Neural progenitor cell (in vitro differentiated cells): Measurements from ENCODE around the gene TBCD. TPM values are rescaled to one million over a fixed set of nuclear protein-coding genes. Genes with fewer than 3 reads are reported as not detected.
"Not testable (repeated sequence)": the region's sequence is repeated elsewhere in the genome, so short reads cannot be mapped to it uniquely, and the experiment has no call there.

Source experiments
- DNase-seq: peaks from one replicate; pipeline ENCODE4 v3.0.0-alpha.2; 2016; ENCODE audit warnings: low spot score
- H2AFZ ChIP-seq: fragments of 200-600 bp; sonication (generic); replicated peaks from 2 replicates; pipeline ENCODE4 v1.6.1; 2016; ENCODE audit warnings: antibody characterized with exemption
- H3F3A ChIP-seq: fragments of 200-600 bp; sonication (generic); 2 replicates; pipeline ENCODE4 v1.6.1; 2016; ENCODE audit warnings: antibody characterized with exemption, low read depth
- H3K27ac ChIP-seq: fragments of 200-600 bp; sonication (generic); 2 replicates; pipeline ENCODE4 v1.5.1; 2016; ENCODE audit warnings: mild to moderate bottlenecking
- H3K27me3 ChIP-seq: fragments of 200-600 bp; sonication (generic); 2 replicates; pipeline ENCODE4 v1.6.1; 2016; ENCODE audit warnings: mild to moderate bottlenecking, moderate library complexity
- H3K36me3 ChIP-seq: fragments of 200-600 bp; sonication (generic); 2 replicates; pipeline ENCODE4 v1.5.1; 2016
- H3K4me1 ChIP-seq: fragments of 200-600 bp; sonication (generic); 2 replicates; pipeline ENCODE4 v1.6.1; 2016; ENCODE audit warnings: mixed run types
- H3K4me2 ChIP-seq: fragments of 200-600 bp; sonication (generic); 2 replicates; pipeline ENCODE4 v1.6.1; 2016
- H3K4me3 ChIP-seq: fragments of 200-600 bp; sonication (generic); 2 replicates; pipeline ENCODE4 v1.5.1; 2016
- H3K79me2 ChIP-seq: fragments of 200-600 bp; sonication (generic); 2 replicates; pipeline ENCODE4 v1.6.1; 2016; ENCODE audit warnings: low read depth
- H3K9ac ChIP-seq: fragments of 200-600 bp; sonication (generic); 2 replicates; pipeline ENCODE4 v1.6.1; 2016
- H3K9me3 ChIP-seq: fragments of 200-600 bp; sonication (generic); 2 replicates; pipeline ENCODE4 v1.5.1; 2016; ENCODE audit warnings: low read depth
- H4K20me1 ChIP-seq: fragments of 200-600 bp; sonication (generic); 2 replicates; pipeline ENCODE4 v1.6.1; 2016; ENCODE audit warnings: low read depth
- H3K27ac Mint-ChIP-seq: 3 replicates; pipeline ENCODE4 v1.8.0; 2021; ENCODE audit warnings: mixed read lengths
- H3K27me3 Mint-ChIP-seq: 2 replicates; pipeline ENCODE4 v1.8.0; 2022; ENCODE audit warnings: low read depth, mild to moderate bottlenecking, inconsistent platforms, moderate library complexity, mixed read lengths; ENCODE audit not compliant: insufficient read depth
- H3K36me3 Mint-ChIP-seq: 3 replicates; pipeline ENCODE4 v1.8.0; 2021; ENCODE audit warnings: mixed read lengths
- H3K4me1 Mint-ChIP-seq: 3 replicates; pipeline ENCODE4 v1.8.0; 2021; ENCODE audit warnings: mixed read lengths
- H3K4me3 Mint-ChIP-seq: 3 replicates; pipeline ENCODE4 v1.8.0; 2021; ENCODE audit warnings: mild to moderate bottlenecking, moderate library complexity, mixed read lengths
- H3K9me3 Mint-ChIP-seq: 3 replicates; pipeline ENCODE4 v1.8.0; 2020; ENCODE audit warnings: mixed read lengths
- CTCF ChIP-seq: fragments of 200-600 bp; sonication (generic); IDR thresholded peaks from 2 replicates; pipeline ENCODE4 v1.5.1; 2017; ENCODE audit warnings: antibody characterized with exemption, mild to moderate bottlenecking
- EZH2 ChIP-seq: fragments of 200-600 bp; sonication (generic); IDR thresholded peaks from 2 replicates; pipeline ENCODE4 v1.6.1; 2017; ENCODE audit warnings: antibody characterized with exemption, mild to moderate bottlenecking, moderate library complexity
- EZH2phosphoT487 ChIP-seq: fragments of 200-600 bp; sonication (generic); IDR thresholded peaks from 2 replicates; pipeline ENCODE4 v1.6.1; 2017; ENCODE audit warnings: antibody characterized with exemption
- total RNA-seq: library from RNA; depleted of rRNA; stranded (reverse); fragments of >200 nt; gene quantifications from 2 replicates; pipeline ENCODE4 v1.2.3, GENCODE V29; 2015; ENCODE audit warnings: low replicate concordance

The TBCD gene
- total RNA-seq, 1 donor from 2014 or later: 76.4 TPM

GRCh38 chr17:82775001-82775823, 23.3 kb downstream of the TBCD start:
- Histone ChIP-seq H3K4me1 (no peaks in the 10 kb centered on the region), H3K27ac (no peak overlapping the region), H3F3A (no peaks in the 10 kb centered on the region), H4K20me1 (peaks cover 5% of the 10 kb centered on the region), H2AFZ (no peak overlapping the region), H3K27me3 (no peaks in the 10 kb centered on the region), H3K9ac (no peak overlapping the region), H3K79me2 (no peaks in the 10 kb centered on the region), H3K4me2 (no peak overlapping the region), H3K36me3 (no peaks in the 10 kb centered on the region), H3K4me3 (no peak overlapping the region), H3K9me3 (no peaks in the 10 kb centered on the region)
- peak; percentile 74 for DNase-seq
- TF ChIP-seq CTCF (peak; percentile 87), EZH2 (no peak)
- H3K4me3 Mint-ChIP-seq: no peak overlapping the region
- H3K36me3 Mint-ChIP-seq: peaks cover 32% of the 10 kb centered on the region
- H3K9me3 Mint-ChIP-seq: no peaks in the 10 kb centered on the region
- H3K27me3 Mint-ChIP-seq: peaks cover 4% of the 10 kb centered on the region
- H3K27ac Mint-ChIP-seq: no peak overlapping the region
- no peaks in the 10 kb centered on the region for H3K4me1 Mint-ChIP-seq

- no peaks in the 10 kb centered on the region for H3K27me3 ChIP-seq
- H3K9me3 Mint-ChIP-seq: no peaks in the 10 kb centered on the region
- H3K9me3 ChIP-seq: no peaks in the 10 kb centered on the region
- no peak for TF ChIP-seq EZH2
- no peak for TF ChIP-seq CTCF
- no peak for TF ChIP-seq EZH2phosphoT487
- H3K36me3 ChIP-seq: no peaks in the 10 kb centered on the region
- H3K4me2 ChIP-seq: no peak overlapping the region
- H3K4me1 Mint-ChIP-seq: no peaks in the 10 kb centered on the region
- H3K4me3 ChIP-seq: no peak overlapping the region
- H3K36me3 Mint-ChIP-seq: peaks cover 30% of the 10 kb centered on the region
- H3K27ac ChIP-seq: no peak overlapping the region
- H3K9ac ChIP-seq: no peak overlapping the region
- no peaks in the 10 kb centered on the region for H3K4me1 ChIP-seq
- no peak overlapping the region for H3K27ac Mint-ChIP-seq
- H3K79me2 ChIP-seq: no peaks in the 10 kb centered on the region
- peaks cover 4% of the 10 kb centered on the region for H3K27me3 Mint-ChIP-seq
- no peak overlapping the region for H3K4me3 Mint-ChIP-seq
- no peak overlapping the region for H2AFZ ChIP-seq
- peaks cover 3% of the 10 kb centered on the region for H3F3A ChIP-seq
- DNase-seq: no peak
- peaks cover 5% of the 10 kb centered on the region for H4K20me1 ChIP-seq
Observed at GRCh38 chr17:82776454-82776853, 24.6 kb downstream of the TBCD start.

GRCh38 chr17:82777778-82778375, 26.0 kb downstream of the TBCD start:
- H3K27me3 Mint-ChIP-seq, H2AFZ ChIP-seq, H3K79me2 ChIP-seq, H3F3A ChIP-seq, H3K4me1 Mint-ChIP-seq, H3K27me3 ChIP-seq, H3K27ac Mint-ChIP-seq, H3K4me3 Mint-ChIP-seq, H3K9me3 ChIP-seq, H3K9me3 Mint-ChIP-seq, H3K4me1 ChIP-seq, H3K4me3 ChIP-seq, H3K4me2 ChIP-seq, H3K9ac ChIP-seq, H4K20me1 ChIP-seq, H3K27ac ChIP-seq, H3K36me3 ChIP-seq, DNase-seq: not testable (repeated sequence)
- H3K36me3 Mint-ChIP-seq: peaks cover 19% of the 10 kb centered on the region
- peak; percentile 39 for TF ChIP-seq CTCF
